Adipocyte (in vitro differentiated cells): ENCODE data around the gene OR2T1.
"Not testable (repeated sequence)": the region's sequence is repeated elsewhere in the genome, so short reads cannot be mapped to it uniquely, and the experiment has no call there.

Experiments used
- DNase-seq: peaks from one replicate; pipeline ENCODE4 v3.0.0-alpha.2; 2015; ENCODE audit warnings: low read depth
- H3K27me3 ChIP-seq: replicated peaks from 2 replicates; pipeline ENCODE4 v1.7.0; 2013; ENCODE audit warnings: mild to moderate bottlenecking, low read length, moderate library complexity; ENCODE audit not compliant: control insufficient read depth, insufficient read depth
- H3K36me3 ChIP-seq: 2 replicates; pipeline ENCODE4 v1.7.0; 2013; ENCODE audit warnings: low read length, mild to moderate bottlenecking, moderate library complexity; ENCODE audit not compliant: control insufficient read depth, insufficient read depth, severe bottlenecking
- H3K4me1 ChIP-seq: 2 replicates; pipeline ENCODE4 v1.7.0; 2013; ENCODE audit warnings: mild to moderate bottlenecking, low read length, moderate library complexity; ENCODE audit not compliant: control insufficient read depth, insufficient read depth
- H3K4me3 ChIP-seq: 2 replicates; pipeline ENCODE4 v1.7.0; 2013; ENCODE audit warnings: mild to moderate bottlenecking, low read length, moderate library complexity
- H3K9ac ChIP-seq: 2 replicates; pipeline ENCODE4 v1.7.0; 2013; ENCODE audit warnings: mild to moderate bottlenecking, low read length, moderate library complexity
- H3K9me3 ChIP-seq: 2 replicates; pipeline ENCODE4 v1.7.0; 2013; ENCODE audit warnings: mild to moderate bottlenecking, low read length, moderate library complexity; ENCODE audit not compliant: control insufficient read depth

The OR2T1 gene

DNA sequence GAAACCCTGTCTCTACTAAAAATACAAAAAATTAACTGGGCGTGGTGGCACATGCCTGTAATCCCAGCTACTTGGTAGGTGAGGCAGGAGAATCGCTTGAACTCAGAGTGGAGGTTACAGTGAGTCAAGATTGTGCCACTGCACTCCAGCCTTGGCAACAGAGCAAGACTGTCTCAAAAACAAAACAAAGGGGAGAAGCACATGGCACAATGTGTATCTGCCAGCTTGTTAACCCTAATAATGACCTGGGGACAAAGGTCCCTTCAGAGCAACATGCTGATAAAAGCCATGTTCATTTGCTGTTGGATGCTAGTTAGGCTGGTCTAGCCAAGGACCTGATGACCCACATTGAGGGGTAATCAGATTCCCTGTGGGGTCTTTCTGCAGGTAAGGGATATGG lies 53.8 kb downstream of the OR2T1 start:
- H3K4me1 ChIP-seq, H3K27me3 ChIP-seq, H3K36me3 ChIP-seq, H3K4me3 ChIP-seq, H3K9ac ChIP-seq, DNase-seq, H3K9me3 ChIP-seq: not testable (repeated sequence)
